ENCODE measurements around the gene RELT.

RELT gene

DNA sequence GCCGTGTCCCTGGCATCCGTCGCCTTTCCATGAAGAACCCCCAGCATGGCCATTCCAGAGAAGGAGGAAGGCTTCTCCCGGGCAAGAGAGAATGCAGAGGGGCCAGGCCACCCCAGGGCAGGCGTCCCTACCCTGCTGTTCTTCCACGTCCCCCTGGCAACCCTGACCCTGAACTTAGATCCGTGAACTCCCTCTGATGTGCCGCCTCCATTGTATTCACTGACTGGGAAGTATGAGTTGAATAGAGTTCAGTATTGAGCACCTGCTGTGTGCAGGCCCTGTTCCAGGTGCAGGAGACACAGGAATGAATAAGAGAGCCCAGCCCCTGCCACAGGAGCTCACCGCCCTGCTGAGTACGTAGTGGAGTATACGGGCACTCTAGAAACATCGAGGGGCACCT lies 29.1 kb upstream of the RELT start:
- DNase-seq = no peak

- DNase-seq = no peak
Measured at GRCh38 chr11:73348838-73349237, 27.4 kb upstream of the RELT start.

- DNase-seq = no peak
Measured at GRCh38 chr11:73349633-73350032, 26.6 kb upstream of the RELT start.

- DNase-seq = peak in 1 of 2 experiments; percentile 24
Measured at GRCh38 chr11:73350908-73351636, 25.1 kb upstream of the RELT start.

GRCh38 chr11:73353422-73353821 lies 22.8 kb upstream of the RELT start:
- no peak for DNase-seq

- DNase-seq = no peak
Measured at GRCh38 chr11:73355109-73355508, 21.1 kb upstream of the RELT start.

DNA sequence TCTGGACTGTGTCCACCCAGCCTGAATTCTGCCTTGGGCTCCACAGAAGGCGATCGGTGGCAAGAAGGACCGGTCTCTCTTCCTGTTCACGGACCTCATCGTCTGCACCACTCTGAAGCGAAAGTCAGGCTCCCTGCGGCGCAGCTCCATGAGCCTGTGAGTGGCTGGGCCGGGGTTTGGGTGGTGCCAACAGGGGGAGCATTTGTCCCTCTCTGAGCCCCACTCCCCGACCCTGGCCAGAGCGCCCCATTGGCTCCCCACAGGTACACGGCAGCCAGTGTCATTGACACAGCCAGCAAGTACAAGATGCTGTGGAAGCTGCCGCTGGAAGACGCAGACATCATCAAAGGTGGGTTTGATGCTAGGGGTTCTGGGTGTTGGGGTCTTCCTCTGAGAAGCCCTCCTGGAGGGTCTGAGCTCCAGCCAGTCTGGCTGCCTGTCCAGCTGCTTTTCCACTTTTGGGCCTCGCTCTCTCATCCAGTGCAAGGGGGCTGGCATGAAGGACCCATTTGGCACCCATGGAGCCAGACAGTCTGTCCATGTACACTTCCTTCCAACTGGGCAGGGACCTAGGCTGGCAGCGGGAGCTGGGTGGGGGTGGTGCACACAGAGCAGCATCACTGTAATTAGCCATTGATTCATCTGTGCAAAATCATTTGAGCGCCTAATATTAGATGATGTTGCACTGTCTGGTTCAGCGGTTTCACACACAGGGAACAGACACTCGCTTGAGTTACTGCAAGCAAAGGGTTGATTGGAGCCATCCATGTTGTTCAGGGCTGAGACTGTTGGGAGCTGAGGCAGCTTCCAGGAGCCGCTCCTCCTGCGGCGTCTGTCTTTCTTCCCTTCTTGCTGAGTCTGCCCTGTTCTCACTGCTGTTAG lies 19.0 kb upstream of the RELT start:
- no peak for DNase-seq

- no peak for DNase-seq
Measured at GRCh38 chr11:73358071-73358470, 18.1 kb upstream of the RELT start.

- no peak for DNase-seq
Measured at GRCh38 chr11:73359341-73359740, 16.9 kb upstream of the RELT start.

GRCh38 chr11:73359930-73360742 lies 16.1 kb upstream of the RELT start:
- DNase-seq = no peak

- DNase-seq = no peak
Measured at GRCh38 chr11:73360743-73361369, 15.3 kb upstream of the RELT start.

DNA sequence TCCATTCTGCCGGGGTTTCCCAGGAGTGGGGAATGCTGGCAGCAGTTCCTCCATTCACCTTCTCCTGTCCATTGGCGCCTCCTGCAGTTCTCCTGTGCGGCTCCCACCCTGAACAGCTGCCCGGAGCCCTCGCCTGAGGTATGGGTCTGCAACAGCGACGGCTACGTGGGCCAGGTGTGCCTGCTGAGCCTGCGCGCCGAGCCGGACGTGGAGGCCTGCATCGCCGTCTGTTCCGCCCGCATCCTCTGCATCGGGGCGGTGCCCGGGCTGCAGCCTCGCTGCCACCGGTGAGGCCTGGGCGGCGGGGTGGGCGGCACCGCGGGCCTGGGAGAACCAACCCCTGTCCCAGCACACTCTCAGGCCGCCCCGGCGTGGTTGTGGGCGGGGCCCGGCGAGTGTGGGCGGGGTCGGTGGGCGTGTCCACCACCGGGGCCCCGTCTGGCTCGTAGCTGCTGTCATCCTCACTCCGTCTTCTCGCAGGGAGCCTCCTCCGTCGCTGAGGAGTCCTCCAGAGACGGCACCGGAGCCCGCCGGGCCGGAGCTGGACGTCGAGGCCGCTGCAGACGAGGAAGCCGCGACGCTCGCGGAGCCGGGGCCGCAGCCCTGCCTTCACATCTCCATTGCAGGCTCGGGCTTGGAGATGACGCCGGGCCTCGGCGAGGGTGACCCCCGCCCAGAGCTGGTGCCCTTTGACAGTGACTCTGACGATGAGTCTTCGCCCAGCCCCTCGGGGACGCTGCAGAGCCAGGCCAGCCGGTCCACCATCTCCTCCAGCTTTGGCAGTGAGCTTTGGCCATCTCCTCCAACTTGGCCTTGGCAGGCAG lies 14.0 kb upstream of the RELT start:
- DNase-seq = no peak

DNA sequence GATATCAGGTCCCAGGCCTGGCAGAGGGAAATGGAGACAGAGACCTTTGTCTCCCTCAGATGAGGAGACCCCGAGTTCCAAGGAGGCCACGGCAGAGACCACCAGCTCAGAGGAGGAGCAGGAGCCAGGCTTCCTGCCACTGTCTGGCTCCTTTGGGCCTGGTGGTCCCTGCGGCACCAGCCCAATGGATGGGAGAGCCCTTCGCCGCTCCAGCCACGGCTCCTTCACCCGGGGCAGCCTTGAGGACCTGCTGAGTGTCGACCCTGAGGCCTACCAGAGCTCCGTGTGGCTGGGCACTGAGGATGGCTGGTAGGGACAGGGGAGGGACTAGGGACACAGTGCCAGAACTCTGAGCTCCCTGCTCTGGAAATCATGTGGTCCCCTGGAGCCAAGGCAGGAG lies 13.1 kb upstream of the RELT start:
- no peak for DNase-seq

- no peak for DNase-seq
Measured at GRCh38 chr11:73365352-73366264, 10.6 kb upstream of the RELT start.

DNA sequence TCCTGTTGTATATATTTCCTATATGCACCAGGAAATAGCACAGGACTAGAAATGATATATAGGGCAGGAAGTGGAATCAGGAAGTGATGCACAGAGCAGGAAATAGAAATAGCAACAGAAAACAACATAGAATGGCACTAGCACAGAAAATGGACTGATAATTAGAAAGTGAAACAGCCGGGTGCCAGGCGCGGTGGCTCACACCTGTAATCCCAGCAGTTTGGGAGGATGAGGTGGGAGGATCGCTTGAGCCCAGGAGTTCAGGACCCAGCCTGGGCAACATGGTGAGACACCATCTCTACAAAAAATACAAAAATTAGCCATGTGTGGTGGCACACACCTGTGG lies 10.0 kb upstream of the RELT start:
- no peak for DNase-seq

GRCh38 chr11:73366953-73367352 lies 9.2 kb upstream of the RELT start:
- no peak for DNase-seq

DNA sequence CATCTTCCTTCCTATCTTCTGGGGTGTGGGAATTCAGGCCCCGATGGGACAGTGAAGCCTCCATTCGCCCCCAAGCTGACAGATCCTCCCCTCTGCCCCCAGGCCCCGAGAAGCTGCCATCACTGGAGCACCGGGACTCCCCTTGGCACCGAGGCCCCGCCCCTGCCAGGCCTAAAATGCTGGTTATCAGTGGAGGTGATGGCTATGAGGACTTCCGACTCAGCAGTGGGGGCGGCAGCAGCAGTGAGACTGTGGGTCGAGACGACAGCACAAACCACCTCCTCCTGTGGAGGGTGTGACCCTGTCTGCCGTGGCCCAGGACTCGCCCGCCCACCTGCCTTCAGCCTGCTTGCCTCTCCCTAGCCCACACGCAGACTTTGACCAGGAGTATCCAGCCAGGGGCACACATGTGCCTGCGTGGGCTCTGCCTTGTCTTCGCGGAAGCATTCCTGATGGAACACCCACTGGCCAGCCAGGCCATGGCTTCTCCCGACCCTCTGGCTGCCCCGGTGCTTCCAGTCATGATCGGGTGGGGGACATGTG lies 8.6 kb upstream of the RELT start:
- DNase-seq = no peak

DNA sequence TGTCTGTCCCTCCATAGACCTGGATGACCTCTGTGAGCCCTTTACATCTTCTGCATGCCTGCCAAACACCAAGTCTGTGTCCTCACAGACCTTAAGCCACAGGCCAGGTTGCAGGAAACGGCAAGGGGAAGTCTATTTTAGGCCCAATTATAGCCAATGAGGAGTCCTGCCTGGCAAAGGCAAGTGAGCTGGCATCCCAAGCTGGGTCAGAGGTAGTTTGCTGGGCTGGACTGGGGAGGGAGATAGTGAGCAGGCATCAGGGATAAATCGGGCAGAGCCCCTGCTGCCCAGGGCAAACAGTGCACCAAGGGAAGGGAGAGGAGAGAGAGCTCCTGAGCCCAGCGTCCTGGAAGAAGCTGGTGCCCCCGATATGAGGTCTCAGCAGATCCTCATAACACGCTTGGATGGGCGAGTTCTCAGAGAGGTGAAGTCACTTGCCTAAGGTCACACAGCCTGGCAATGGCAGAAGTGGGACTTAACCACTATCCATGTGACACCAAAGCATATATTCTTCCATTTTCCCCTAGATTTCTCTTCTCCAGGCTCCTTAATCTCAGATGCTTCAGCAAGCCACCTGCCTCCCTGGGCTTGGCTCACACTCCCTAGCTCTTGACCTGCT lies 3.7 kb upstream of the RELT start:
- DNase-seq = no peak

- DNase-seq = no peak
Measured at GRCh38 chr11:73374151-73374550, 2.0 kb upstream of the RELT start.

- no peak for DNase-seq
Measured at GRCh38 chr11:73375830-73376159, 404 bp upstream of the RELT start.

Data from NCI-H187 (cell line).